Gastrocnemius medialis (tissue), 4 donors: Measurements from ENCODE around the gene ARMC2.

Source experiments
- POLR2A ChIP-seq, 2 donors: fragments of 450-650 bp; IDR thresholded peaks; one replicate each; pipeline ENCODE4 v1.6.1; 2017; ENCODE audit warnings: antibody characterized with exemption in 2 of 2, mild to moderate bottlenecking in 2 of 2, moderate library complexity in 2 of 2
- TF ChIP-seq, protein P1 (sequence below), 5 experiments: fragments of 450-650 bp in 3 of 5; fragments of 200-600 bp in 2 of 5; sonication (generic) in 2 of 5; IDR thresholded peaks in 4 of 5; conservative IDR thresholded peaks in 1 of 5; 1 replicate in 4 of 5; 2 replicates in 1 of 5; pipeline ENCODE4 v1.5.1; 2016 to 2019; ENCODE audit warnings: antibody characterized with exemption in 5 of 5, mild to moderate bottlenecking in 3 of 5, moderate library complexity in 3 of 5

DNA sequence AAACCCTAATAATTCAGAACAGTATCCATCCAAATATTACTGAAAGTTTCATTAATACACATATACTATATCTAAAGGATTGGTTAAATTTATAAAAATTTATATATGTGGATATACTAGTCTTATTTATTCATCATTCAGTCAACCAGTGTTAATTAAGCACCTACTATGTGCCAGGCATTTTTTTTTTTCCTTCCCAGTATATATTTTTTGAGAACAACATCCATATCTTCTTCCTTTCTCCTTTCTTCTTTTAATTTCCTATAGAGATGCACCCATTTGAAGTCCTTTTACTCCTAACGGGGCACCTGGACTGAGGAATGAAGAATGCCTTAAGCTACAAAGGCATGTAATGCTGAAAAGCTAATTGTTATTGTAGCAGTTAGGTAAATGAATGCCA, 173.6 kb downstream of the ARMC2 start:
- TF ChIP-seq, protein P1, sequence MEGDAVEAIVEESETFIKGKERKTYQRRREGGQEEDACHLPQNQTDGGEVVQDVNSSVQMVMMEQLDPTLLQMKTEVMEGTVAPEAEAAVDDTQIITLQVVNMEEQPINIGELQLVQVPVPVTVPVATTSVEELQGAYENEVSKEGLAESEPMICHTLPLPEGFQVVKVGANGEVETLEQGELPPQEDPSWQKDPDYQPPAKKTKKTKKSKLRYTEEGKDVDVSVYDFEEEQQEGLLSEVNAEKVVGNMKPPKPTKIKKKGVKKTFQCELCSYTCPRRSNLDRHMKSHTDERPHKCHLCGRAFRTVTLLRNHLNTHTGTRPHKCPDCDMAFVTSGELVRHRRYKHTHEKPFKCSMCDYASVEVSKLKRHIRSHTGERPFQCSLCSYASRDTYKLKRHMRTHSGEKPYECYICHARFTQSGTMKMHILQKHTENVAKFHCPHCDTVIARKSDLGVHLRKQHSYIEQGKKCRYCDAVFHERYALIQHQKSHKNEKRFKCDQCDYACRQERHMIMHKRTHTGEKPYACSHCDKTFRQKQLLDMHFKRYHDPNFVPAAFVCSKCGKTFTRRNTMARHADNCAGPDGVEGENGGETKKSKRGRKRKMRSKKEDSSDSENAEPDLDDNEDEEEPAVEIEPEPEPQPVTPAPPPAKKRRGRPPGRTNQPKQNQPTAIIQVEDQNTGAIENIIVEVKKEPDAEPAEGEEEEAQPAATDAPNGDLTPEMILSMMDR (IDR thresholded peaks at IDR 0.05 in 4 of 5, conservative IDR thresholded peaks at IDR 0.05 in 1 of 5): no peak
- TF ChIP-seq POLR2A (IDR thresholded peaks at IDR 0.05): no peak
